ENCODE measurements around the gene SDHA. TPM values are rescaled to one million over a fixed set of nuclear protein-coding genes. Genes with fewer than 3 reads are reported as not detected.

SDHA gene
- total and polyA plus RNA-seq, 2 of the 8 experiments (the other 6 are each of a cell fraction or from before 2014, with no cell fraction given) = 59.7 to 87.3 TPM

DNA sequence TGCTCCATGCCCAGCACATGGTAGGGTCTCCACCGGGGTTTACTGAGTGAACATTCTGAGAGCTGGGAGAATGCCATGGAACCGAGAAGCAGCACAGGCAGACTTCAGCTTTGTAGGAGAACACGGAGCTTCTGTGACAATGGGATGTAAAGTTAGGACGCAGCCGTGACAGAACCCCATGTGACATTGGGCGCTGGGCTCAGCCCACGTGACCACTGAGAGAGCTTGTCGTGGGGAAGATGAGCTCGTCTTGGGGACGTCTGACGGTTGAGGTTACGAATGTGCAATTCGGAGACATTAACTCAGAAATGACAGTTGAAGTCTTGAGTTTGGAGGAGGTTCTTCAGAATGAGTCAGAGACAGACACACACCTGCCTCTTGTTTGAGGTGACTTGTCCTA, 13.5 kb downstream of the SDHA start:
- H2BK20ac ChIP-seq (ENCODE audit: low read length) = no peak overlapping the region
- no peaks in the 10 kb centered on the region for H3K79me2 ChIP-seq (ENCODE audit: control insufficient read depth in 1 of 2, insufficient read depth in 2 of 2, low read length in 2 of 2)
- H3K4me2 ChIP-seq (ENCODE audit: insufficient read depth in 1 of 2, low read depth in 2 of 2, low read length in 2 of 2) = no peak overlapping the region
- H3K27ac ChIP-seq (ENCODE audit: low read depth, low read length) = no peak overlapping the region
- peaks cover 10 to 55% (median 40%) of the 10 kb centered on the region in 4 experiments; a peak in 7 of 8 replicates for H3K36me3 ChIP-seq (ENCODE audit: control insufficient read depth in 2 of 4, insufficient read depth in 4 of 4, low read length in 3 of 4)
- H2AFZ ChIP-seq (ENCODE audit: low read length) = no peak overlapping the region
- DNase-seq (ENCODE audit: low read depth in 1 of 2, low spot score in 2 of 2) (no peak), FAIRE-seq (no peak)
- no peak overlapping the region for H4K91ac ChIP-seq (replicated peaks; ENCODE audit: insufficient read length, low read length)
- H3K4me1 ChIP-seq (replicated peaks in 1 of 4; ENCODE audit: control insufficient read depth in 3 of 4, insufficient read depth in 4 of 4, low read length in 3 of 4) = peaks cover 0 to 2% (median 0%) of the 10 kb centered on the region in 4 experiments; a peak in 1 of 7 replicates
- peaks cover 0 to 3% of the 10 kb centered on the region in 2 experiments for H4K20me1 ChIP-seq (replicated peaks in 1 of 2; ENCODE audit: control insufficient read depth in 1 of 2, insufficient read depth in 2 of 2, low read length in 2 of 2)
- ChIA-PET POLR2A (ENCODE audit: partially characterized antibody) (interaction anchor here (0.6 to 1.6 kb wide), 3 partner anchors 16 to 45 kb away, joined by 3 to 4 read pairs (median 3); no protein-coding TSS in a partner anchor), CTCF (ENCODE audit: partially characterized antibody) (interaction anchor here (1.4 to 1.6 kb wide), 2 partner anchors 40 to 183 kb away, joined by 4 to 7 read pairs; partner anchors contain the start of gene LRRC14B)
- H2BK5ac ChIP-seq (ENCODE audit: low read depth, low read length) = no peak overlapping the region
- H3K27me3 ChIP-seq (replicated peaks in 1 of 4; ENCODE audit: control insufficient read depth in 3 of 4, extremely low read depth in 1 of 4, insufficient read depth in 3 of 4, low read length in 3 of 4) = no peaks in the 10 kb centered on the region
- H2BK15ac ChIP-seq (ENCODE audit: low read length) = no peak overlapping the region
- TF ChIP-seq SAP30 (IDR thresholded peaks at IDR 0.05; ENCODE audit: insufficient read depth, insufficient replicate concordance, low read length) = no peak
- TF ChIP-seq CTBP2 (IDR thresholded peaks at IDR 0.05; ENCODE audit: borderline replicate concordance, insufficient read depth, insufficient read length, low read length) = no peak
- no peak for TF ChIP-seq POU5F1 (IDR thresholded peaks at IDR 0.05; ENCODE audit: low read depth, low read length)
- TF ChIP-seq JUN (IDR thresholded peaks at IDR 0.05; ENCODE audit: low read depth, low read length) = no peak
- no peak for TF ChIP-seq RFX5 (IDR thresholded peaks at IDR 0.05; ENCODE audit: borderline replicate concordance, low read depth, low read length)
- no peak for TF ChIP-seq HDAC2 (IDR thresholded peaks at IDR 0.05; ENCODE audit: borderline replicate concordance in 1 of 2, low read depth in 2 of 2, low read length in 2 of 2)
- no peak for TF ChIP-seq RNF2 (IDR thresholded peaks at IDR 0.05; ENCODE audit: borderline replicate concordance, low read depth, low read length, missing control alignments, poor library complexity, severe bottlenecking)
- TF ChIP-seq SP2 (IDR thresholded peaks at IDR 0.05; ENCODE audit: low read length) = no peak
- no peak for TF ChIP-seq SIX5 (IDR thresholded peaks at IDR 0.05; ENCODE audit: low read depth, low read length)
- TF ChIP-seq YY1 (IDR thresholded peaks at IDR 0.05; ENCODE audit: low read depth, low read length) = no peak
- TF ChIP-seq RAD21 (IDR thresholded peaks at IDR 0.05 in 1 of 2, conservative IDR thresholded peaks at IDR 0.05 in 1 of 2; ENCODE audit: low read depth in 2 of 2, low read length in 2 of 2) = no peak
- H3K9me3 ChIP-seq (ENCODE audit: insufficient read depth in 2 of 2, low read depth in 1 of 2, low read length in 1 of 2) = no peaks in the 10 kb centered on the region
- H3K9ac ChIP-seq (replicated peaks in 1 of 4; ENCODE audit: extremely low read depth in 1 of 4, low read depth in 3 of 4, low read length in 3 of 4) = no peak overlapping the region
- no peak overlapping the region for H2AK5ac ChIP-seq (ENCODE audit: low read depth, low read length)
- no peak overlapping the region for H3K4me3 ChIP-seq (ENCODE audit: extremely low read depth in 1 of 4, insufficient read depth in 2 of 4, low read depth in 3 of 4, low read length in 4 of 4)
- H4K8ac ChIP-seq (ENCODE audit: extremely low read depth, insufficient read depth, low read length) = no peak overlapping the region
- H3K18ac ChIP-seq (ENCODE audit: extremely low read depth, low read length) = no peak overlapping the region
- H3K4ac ChIP-seq (replicated peaks; ENCODE audit: insufficient read length, low read depth, low read length) = no peak overlapping the region
- peaks cover 3% of the 10 kb centered on the region; the same call in 1 of the 2 replicates for H3K79me1 ChIP-seq (ENCODE audit: low read depth, low read length)
- no peak overlapping the region for H3K14ac ChIP-seq (ENCODE audit: insufficient read length)
- WGBS, 2 experiments (ENCODE audit: extremely low coverage in 1 of 2, insufficient coverage in 1 of 2, insufficient read length in 1 of 2, insufficient replicate concordance in 2 of 2, low coverage in 1 of 2, low lambda C conversion rate in 2 of 2, missing lambda C conversion rate in 1 of 2) = 93% methylated on average over 13 of the region's 13 CpGs; no CpG with 5 or more reads in 1 of the 2 experiments
- H2BK12ac ChIP-seq (ENCODE audit: low read depth, low read length) = no peak overlapping the region
- H3K23ac ChIP-seq (ENCODE audit: insufficient read length) = no peak overlapping the region
- H2BK120ac ChIP-seq (replicated peaks; ENCODE audit: low read depth, low read length) = no peak overlapping the region
- no peaks in the 10 kb centered on the region for H3K23me2 ChIP-seq (ENCODE audit: low read depth, low read length)
- no peak overlapping the region for H4K5ac ChIP-seq (ENCODE audit: insufficient read length, low read depth, low read length)
- H3K56ac ChIP-seq (replicated peaks; ENCODE audit: insufficient read length, low read depth, low read length) = no peak overlapping the region
